Measurements from ENCODE around the gene DPYSL5.
"Not testable (repeated sequence)": the region's sequence is repeated elsewhere in the genome, so short reads cannot be mapped to it uniquely, and the experiment has no call there.

Gene DPYSL5, protein sequence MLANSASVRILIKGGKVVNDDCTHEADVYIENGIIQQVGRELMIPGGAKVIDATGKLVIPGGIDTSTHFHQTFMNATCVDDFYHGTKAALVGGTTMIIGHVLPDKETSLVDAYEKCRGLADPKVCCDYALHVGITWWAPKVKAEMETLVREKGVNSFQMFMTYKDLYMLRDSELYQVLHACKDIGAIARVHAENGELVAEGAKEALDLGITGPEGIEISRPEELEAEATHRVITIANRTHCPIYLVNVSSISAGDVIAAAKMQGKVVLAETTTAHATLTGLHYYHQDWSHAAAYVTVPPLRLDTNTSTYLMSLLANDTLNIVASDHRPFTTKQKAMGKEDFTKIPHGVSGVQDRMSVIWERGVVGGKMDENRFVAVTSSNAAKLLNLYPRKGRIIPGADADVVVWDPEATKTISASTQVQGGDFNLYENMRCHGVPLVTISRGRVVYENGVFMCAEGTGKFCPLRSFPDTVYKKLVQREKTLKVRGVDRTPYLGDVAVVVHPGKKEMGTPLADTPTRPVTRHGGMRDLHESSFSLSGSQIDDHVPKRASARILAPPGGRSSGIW

DNA sequence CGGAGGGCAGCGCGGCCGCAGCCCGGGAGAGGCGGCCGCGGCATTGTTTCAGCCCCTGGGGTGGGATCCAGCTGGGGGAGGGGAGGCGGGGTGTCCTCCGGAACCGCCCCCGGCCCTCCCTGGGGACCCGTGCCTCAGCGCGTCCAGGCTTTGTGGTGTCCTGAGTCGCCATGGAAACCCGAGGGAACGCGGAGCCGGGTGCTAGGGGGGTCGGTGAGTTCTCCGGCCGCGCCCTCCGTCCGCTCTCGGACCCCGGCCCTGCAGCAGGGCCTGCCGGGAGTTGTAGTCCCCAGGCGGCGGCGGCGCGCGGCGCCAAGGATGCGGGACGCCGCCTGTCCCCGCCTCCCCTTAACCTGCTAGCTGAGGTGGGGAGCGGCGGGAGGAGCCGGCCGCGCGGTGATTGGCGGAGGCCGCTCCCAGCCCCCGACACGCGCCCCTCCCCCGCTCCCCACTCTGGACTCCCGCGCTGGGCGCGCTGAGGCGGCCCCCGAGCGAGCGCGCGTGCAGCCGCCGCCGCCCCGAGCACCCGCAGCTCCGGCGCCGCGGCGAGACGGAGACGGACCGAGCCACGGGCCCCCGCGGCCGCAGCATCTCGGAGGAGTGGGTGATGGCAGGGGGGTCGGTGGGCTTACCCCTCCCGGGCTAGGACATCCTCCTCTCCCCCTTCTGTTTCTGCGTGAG is at the start of gene DPYSL5:
DPYSL5 (plus strand) TSS at position 478 of the 681 bp plus-strand sequence. CDS start 50,368 bp downstream, outside the sequence.
- Mint-ChIP-seq H3K9me3 (no peaks in the 10 kb centered on the region), H3K27ac (no peak within 1 kb of the TSS), H3K4me3 (peak within 1 kb of the TSS; percentile 85), H3K36me3 (no peaks in the 10 kb centered on the region), H3K27me3 (peaks cover 18% of the 10 kb centered on the region), H3K4me1 (peaks cover 6% of the 10 kb centered on the region)
- peak; percentile 22 for ATAC-seq (ENCODE audit: low read depth)
- peak; percentile 5 to 28 for DNase-seq (ENCODE audit: low spot score in 2 of 2)

DNA sequence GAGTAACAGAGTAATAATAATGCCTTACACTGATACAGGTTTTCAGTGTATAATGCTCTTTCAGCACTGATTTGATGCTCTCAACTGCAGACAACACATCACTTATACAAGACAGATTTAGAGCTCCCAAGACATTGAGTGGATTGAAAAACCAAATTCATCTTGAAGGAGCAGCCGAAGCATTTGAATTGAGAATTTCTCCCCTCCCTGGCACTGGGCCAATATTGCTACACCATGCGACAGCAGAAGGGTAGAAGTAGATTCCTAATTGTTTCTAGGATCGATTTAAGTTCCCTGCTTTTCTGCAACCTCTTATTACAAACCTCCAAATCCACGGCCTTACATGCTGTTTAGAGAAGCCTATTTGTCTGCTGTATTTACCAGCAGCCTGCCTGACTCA is 46.6 kb upstream of the DPYSL5 start:
- no peaks in the 10 kb centered on the region for H3K27me3 Mint-ChIP-seq
- no peak overlapping the region for H3K27ac Mint-ChIP-seq
- no peaks in the 10 kb centered on the region for H3K36me3 Mint-ChIP-seq
- no peak for ATAC-seq (ENCODE audit: low read depth)
- no peak overlapping the region for H3K4me3 Mint-ChIP-seq
- no peak for DNase-seq (ENCODE audit: low spot score in 2 of 2)
- no peaks in the 10 kb centered on the region for H3K9me3 Mint-ChIP-seq
- no peaks in the 10 kb centered on the region for H3K4me1 Mint-ChIP-seq

DNA sequence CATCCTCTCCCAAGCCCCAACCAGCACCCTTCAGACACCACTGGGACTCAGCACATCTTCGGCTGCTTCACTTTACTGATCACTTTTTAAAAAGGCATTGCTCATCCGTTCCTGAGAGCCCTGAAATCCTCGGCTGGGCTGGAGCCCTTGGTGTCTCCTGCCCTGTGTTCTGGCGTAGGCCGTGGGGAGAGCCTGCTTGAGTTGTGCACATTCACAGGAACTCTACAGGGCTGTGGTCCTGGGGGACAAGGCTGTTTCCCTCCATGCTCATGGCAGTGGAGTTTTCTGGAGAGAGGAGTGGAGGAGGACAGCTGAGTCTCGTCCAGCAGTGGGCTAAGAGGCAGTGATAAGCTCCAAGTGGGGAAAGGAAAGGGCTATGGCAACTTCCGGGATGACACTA is 46.1 kb upstream of the DPYSL5 start:
- Mint-ChIP-seq H3K9me3 (no peaks in the 10 kb centered on the region), H3K27me3 (peaks cover 3% of the 10 kb centered on the region), H3K36me3 (no peaks in the 10 kb centered on the region), H3K27ac (no peak overlapping the region), H3K4me3 (no peak overlapping the region), H3K4me1 (no peaks in the 10 kb centered on the region)
- ATAC-seq (ENCODE audit: low read depth) (no peak), DNase-seq (ENCODE audit: low spot score in 2 of 2) (no peak)

DNA sequence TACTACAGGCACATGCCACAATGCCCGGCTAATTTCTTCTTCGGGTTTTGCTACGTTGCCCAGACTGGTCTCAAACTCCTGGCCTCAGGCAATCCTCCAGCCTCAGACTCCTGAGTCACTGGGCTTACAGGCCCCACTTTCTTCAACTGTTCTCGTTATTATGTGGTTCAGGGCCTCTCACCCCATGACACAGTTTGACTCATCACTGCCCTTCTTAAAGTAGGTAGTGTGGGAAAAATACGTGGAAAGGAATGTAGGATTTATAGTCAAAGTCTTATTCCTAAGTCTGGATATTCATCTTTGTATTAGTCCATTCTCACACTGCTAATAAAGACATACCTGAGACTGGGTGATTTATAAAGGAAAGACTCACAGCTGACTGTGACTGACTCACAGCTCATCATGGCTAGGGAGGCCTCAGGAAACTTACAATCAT is 42.7 kb upstream of the DPYSL5 start:
- peaks cover 9% of the 10 kb centered on the region for H3K27me3 Mint-ChIP-seq
- no peaks in the 10 kb centered on the region for H3K9me3 Mint-ChIP-seq
- no peak overlapping the region for H3K4me3 Mint-ChIP-seq
- H3K27ac Mint-ChIP-seq = no peak overlapping the region
- ATAC-seq (ENCODE audit: low read depth) (no peak), DNase-seq (ENCODE audit: low spot score in 2 of 2) (no peak)
- peaks cover 4% of the 10 kb centered on the region for H3K4me1 Mint-ChIP-seq
- H3K36me3 Mint-ChIP-seq = no peaks in the 10 kb centered on the region

DNA sequence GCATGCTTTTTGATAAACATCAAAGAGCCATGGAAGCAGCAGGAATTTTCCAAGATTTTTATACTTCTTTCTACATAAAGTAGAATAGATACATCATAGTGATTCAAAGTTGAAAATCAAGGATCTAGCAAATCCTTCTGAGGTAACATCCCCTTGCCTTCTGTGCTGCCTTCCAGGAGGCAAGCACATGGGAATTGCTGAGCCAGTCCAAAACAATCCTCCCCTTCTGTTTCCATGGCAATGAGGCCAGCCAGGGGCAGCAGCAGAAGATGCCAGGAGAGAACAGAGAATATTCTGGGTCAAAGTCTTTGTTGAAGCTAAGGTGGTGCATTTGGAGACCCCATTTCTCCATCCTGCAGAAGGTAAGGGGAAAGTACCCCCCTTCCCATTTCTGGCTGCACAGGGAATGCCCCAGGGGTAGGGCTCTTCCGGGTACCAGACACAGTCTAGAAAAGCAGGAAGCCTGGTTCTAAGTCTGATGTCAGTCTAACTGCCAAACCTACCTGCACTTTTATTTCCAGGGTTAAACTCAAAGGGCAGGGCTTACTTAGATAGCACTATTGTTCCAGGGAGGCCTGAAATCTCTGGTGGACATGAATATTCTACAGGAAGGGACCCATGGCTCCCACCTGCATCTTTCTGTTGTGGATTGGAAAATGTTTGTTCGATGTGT is 40.0 kb upstream of the DPYSL5 start:
- Mint-ChIP-seq H3K27me3 (peaks cover 22% of the 10 kb centered on the region), H3K4me1 (peaks cover 5% of the 10 kb centered on the region), H3K36me3 (no peaks in the 10 kb centered on the region), H3K9me3 (no peaks in the 10 kb centered on the region), H3K4me3 (no peak overlapping the region), H3K27ac (no peak overlapping the region)
- DNase-seq (ENCODE audit: low spot score in 2 of 2) (no peak), ATAC-seq (ENCODE audit: low read depth) (no peak)

DNA sequence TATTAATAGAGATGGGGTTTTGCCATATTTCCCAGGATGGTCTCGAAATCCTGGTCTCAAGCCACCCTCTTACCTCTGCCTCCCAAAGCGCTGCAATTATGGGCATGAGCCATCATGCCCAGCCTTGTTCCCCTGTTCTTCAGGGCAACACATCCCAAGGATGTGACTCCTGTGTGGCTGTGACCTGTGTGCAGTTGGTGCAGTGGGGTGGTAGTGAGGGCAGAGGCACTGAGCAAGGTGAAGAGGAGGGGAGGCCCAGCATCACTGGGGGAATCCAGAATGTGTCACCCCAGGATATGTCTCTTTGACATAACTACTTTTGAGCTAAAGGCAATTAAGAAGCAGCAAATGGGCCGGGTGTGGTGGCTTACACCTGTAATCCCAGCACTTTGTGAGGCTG is 38.7 kb upstream of the DPYSL5 start:
- no peak for ATAC-seq (ENCODE audit: low read depth)
- no peak overlapping the region for H3K4me3 Mint-ChIP-seq
- no peaks in the 10 kb centered on the region for H3K36me3 Mint-ChIP-seq
- H3K9me3 Mint-ChIP-seq = no peaks in the 10 kb centered on the region
- peaks cover 24% of the 10 kb centered on the region for H3K27me3 Mint-ChIP-seq
- DNase-seq (ENCODE audit: low spot score in 2 of 2) = no peak
- H3K4me1 Mint-ChIP-seq = peaks cover 5% of the 10 kb centered on the region
- no peak overlapping the region for H3K27ac Mint-ChIP-seq

DNA sequence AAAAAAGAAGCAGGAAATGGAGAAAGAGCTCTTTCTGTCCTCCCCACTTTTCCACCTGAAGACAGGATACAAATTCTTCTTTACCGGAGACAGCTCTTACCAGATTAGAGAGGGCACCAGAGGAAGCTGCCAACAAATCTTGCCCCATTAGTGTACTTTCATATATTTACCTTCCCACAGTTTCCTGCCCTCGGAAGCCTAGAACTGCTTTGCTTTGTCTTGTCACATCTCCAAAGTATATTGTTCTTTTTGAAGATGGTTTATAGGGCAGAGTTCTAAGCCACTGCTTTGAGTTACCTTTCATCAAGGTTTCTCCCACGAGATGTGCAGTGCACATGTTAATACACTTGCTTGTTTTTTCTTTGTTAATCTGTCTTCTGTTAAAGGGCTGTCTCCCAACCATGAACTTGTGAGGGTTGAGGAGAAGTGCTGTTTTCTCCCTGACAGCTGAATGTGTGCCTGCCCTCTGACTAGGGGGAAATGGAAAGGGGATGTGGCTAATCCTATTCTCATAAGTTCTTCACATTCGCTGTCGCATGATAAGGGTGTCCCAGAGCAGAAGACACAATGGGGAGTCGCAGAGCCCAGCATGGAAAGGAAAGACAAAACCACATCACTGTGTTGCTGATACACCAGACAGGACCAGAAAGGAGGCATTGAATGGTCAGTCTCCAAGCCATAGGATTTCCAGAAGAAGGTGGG is 37.9 kb upstream of the DPYSL5 start:
- Mint-ChIP-seq H3K9me3 (no peaks in the 10 kb centered on the region), H3K4me3 (no peak overlapping the region), H3K36me3 (no peaks in the 10 kb centered on the region), H3K27ac (no peak overlapping the region), H3K4me1 (peaks cover 5% of the 10 kb centered on the region), H3K27me3 (peaks cover 25% of the 10 kb centered on the region)
- DNase-seq (ENCODE audit: low spot score in 2 of 2) (no peak), ATAC-seq (ENCODE audit: low read depth) (no peak)

DNA sequence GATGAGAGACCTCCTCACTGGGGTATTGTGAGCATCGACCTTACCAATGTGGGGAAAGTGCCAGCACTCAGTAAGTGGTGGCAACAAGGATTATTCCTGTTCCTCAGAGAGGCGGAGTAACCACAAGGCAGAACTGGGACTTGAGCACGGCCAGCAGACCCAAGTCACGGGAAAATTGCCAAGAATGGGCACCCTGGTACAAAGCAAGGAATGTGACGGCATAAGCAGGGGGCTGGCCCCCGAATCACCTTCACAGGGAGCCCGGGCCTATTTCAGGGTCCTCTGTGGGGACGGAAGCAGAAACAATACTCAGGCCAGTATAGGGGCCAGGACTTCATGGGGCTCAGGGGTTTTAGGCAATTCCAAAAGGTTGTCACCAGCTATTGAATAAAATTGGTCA is 36.7 kb upstream of the DPYSL5 start:
- peaks cover 27% of the 10 kb centered on the region for H3K27me3 Mint-ChIP-seq
- H3K4me3 Mint-ChIP-seq = no peak overlapping the region
- DNase-seq (ENCODE audit: low spot score in 2 of 2) (no peak), ATAC-seq (ENCODE audit: low read depth) (no peak)
- H3K36me3 Mint-ChIP-seq = no peaks in the 10 kb centered on the region
- H3K9me3 Mint-ChIP-seq = no peaks in the 10 kb centered on the region
- H3K4me1 Mint-ChIP-seq = peaks cover 5% of the 10 kb centered on the region
- H3K27ac Mint-ChIP-seq = no peak overlapping the region

DNA sequence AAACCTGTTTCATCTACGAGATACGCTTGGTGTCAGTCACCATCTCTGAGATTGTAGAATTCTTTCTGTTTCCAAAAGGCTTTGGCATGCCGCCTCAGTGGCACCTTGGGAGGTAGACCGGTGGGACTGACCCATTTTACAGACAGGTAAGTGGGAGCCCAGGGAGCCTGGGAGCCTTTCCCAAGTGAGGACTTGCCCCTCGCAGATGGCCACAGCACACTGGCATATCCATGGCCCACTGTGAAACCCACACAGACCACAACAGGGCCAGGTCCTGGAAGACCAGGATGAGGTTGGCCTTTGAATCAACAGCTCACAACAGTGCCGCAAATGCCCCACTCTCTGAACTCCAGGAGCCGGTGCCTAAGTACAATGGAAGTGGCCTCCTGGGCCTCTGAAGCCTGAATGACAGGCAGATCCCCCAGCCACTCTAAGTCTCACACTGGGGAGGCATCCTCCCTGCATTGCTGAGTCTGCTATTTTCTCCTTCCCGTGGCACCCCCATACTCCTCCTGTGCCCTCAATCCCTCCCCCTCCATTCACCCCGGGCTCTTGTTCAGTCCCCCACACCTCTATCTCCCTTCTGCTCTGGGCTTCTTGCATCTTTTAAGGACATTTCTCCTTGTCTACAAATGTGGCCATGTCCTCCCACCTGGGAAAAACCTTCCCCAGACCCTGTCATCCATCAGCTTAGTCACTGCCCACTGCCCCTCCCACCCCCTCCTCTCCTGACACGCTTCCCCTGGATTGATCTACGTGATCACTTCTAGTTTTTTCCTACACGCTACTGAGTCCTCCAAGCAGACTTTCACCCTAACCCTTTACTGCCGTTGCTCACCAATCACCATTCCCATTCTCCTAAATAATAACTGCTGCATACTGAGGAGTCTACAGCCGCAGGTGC is 35.9 kb upstream of the DPYSL5 start:
- Mint-ChIP-seq H3K4me1 (peaks cover 5% of the 10 kb centered on the region), H3K4me3 (no peak overlapping the region)

DNA sequence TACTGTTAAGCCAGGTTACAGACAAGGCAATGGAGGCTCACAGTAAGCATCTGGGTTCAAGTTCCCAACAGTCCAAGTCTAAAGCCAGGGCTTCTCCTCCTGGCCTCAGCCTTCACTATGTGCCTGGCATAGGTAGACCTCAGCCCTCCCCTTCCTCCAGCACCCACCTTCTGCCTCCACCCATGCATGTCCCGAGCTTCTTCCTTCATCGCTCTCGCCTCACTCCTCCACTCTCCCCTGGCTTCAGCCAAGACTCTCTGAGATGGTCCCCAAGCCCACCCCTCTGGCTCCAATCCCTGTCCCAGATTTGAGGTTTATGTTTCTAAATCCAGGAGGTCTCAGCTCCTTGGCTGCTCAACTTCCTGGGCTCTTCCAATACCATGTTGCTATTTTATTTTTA is 35.2 kb upstream of the DPYSL5 start:
- no peak for DNase-seq (ENCODE audit: low spot score in 2 of 2)

More for the DNA sequence above, 35.9 kb upstream of the DPYSL5 start:
- DNase-seq (ENCODE audit: low spot score in 2 of 2) (no peak), ATAC-seq (ENCODE audit: low read depth) (no peak)
- Mint-ChIP-seq H3K36me3 (no peaks in the 10 kb centered on the region), H3K9me3 (no peaks in the 10 kb centered on the region), H3K27ac (no peak overlapping the region), H3K27me3 (peaks cover 29% of the 10 kb centered on the region)

DNA sequence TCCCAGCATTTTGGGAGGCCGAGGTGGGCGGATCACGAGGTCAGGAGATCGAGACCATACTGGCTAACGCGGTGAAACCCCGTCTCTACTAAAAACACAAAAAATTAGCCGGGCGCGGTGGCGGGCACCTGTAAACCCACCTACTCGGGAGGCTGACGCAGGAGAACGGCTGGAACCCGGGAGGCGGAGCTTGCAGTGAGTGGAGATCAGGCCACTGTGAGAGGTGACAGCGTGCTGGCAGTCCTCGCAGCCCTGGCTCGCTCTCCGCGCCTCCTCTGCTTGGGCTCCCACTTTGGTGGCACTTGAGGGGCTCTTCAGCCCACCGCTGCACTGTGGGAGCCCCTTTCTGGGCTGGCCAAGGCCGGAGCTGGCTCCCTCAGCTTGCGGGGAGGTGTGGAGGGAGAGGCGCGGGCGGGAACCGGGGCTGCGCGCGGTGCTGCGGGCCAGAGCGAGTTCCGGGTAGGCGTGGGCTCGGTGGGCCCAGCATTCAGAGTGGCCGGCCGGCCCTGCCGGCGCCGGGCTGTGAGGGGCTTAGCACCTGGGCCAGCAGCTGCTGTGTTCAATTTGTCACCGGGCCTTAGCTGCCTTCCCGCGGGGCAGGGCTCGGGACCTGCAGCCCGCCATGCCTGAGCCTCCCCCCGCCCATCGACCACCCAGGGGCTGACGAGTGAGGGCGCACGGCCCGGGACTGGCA is 33.7 kb upstream of the DPYSL5 start:
- H3K36me3 Mint-ChIP-seq; H3K4me3 Mint-ChIP-seq; H3K4me1 Mint-ChIP-seq; H3K27ac Mint-ChIP-seq; H3K9me3 Mint-ChIP-seq; DNase-seq (ENCODE audit: low spot score in 2 of 2); ATAC-seq (ENCODE audit: low read depth): not testable (repeated sequence)
- peaks cover 31% of the 10 kb centered on the region for H3K27me3 Mint-ChIP-seq

More for the DNA sequence above, 35.2 kb upstream of the DPYSL5 start:
- no peak for ATAC-seq (ENCODE audit: low read depth)
- H3K9me3 Mint-ChIP-seq = no peaks in the 10 kb centered on the region
- H3K27me3 Mint-ChIP-seq = peaks cover 32% of the 10 kb centered on the region
- no peak overlapping the region for H3K4me3 Mint-ChIP-seq
- H3K27ac Mint-ChIP-seq = no peak overlapping the region
- peaks cover 5% of the 10 kb centered on the region for H3K4me1 Mint-ChIP-seq
- no peaks in the 10 kb centered on the region for H3K36me3 Mint-ChIP-seq

DNA sequence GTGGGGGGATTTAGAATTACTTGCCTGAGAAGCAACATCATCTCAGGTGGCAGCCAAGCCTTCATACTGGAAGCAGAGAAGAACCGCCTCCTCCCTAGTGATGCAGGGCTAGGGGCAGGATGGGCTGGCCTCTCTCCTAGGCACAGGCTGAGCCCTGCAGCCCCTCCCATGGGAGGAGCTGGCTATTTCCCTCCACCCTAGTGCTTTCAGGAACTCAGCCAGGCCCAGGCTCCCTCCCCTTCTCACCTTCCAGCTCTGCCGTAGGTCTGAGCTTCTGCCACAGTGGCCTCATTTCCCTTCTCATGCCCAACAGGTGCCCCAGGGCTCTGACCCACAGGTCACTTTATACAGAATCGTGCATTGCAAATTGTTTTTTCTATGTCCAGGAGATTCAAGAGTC is 31.0 kb upstream of the DPYSL5 start:
- Mint-ChIP-seq H3K27ac (no peak overlapping the region), H3K36me3 (no peaks in the 10 kb centered on the region), H3K9me3 (no peaks in the 10 kb centered on the region), H3K4me1 (no peaks in the 10 kb centered on the region), H3K4me3 (no peak overlapping the region), H3K27me3 (peaks cover 23% of the 10 kb centered on the region)
- no peak for ATAC-seq (ENCODE audit: low read depth)
- no peak for DNase-seq (ENCODE audit: low spot score in 2 of 2)
